Activated T-cell treated with anti-CD3 and anti-CD28 coated beads for 48 hours (primary cell): ENCODE measurements around the gene ATP5PB.

Experiments
- DNase-seq: peaks from one replicate; pipeline ENCODE4 v3.0.0-alpha.2; 2020; ENCODE audit warnings: low read depth

The ATP5PB gene

DNA sequence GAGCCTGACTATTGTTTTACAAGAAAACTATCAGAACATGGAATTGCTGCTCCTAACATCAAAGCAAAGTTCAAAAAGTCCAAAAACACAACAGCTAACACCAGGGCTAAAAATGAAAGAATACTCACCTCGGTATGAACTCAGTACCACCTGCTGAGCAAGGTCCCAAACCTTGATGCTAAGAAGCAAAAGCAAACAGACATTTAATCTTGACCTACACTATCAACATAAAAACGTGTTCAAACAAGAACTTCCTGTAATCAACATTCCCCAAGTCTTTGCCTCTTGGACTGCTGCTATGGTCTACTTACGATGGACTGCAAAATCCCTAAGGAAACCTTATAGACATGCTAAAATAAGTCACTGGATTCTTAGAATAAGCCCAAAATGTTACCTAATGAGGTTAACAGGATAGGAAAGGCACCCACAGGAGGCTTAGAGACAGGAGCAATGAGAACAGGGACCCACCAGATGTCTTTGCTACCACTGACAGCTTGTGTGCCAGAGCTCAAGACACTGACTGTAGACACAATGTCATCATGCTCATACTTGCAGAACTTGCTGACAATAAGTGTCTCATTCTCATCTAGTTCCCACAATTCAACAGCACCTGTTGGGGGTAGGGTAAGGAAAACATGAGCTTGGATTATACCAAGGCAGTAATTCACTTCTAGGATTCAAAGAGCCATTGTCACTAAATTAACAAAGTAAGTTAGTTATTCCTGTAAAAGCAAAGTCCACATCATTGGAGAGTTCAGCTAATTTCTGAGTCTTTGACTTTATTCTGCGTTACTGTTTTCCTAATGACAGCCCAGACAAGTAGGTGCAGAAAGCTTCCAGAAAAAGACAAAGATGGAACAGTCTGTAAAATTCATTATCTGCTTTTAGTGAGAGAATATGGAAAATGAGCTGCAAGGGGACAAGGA lies 2.0 kb upstream of the ATP5PB start:
- no peak for DNase-seq

DNA sequence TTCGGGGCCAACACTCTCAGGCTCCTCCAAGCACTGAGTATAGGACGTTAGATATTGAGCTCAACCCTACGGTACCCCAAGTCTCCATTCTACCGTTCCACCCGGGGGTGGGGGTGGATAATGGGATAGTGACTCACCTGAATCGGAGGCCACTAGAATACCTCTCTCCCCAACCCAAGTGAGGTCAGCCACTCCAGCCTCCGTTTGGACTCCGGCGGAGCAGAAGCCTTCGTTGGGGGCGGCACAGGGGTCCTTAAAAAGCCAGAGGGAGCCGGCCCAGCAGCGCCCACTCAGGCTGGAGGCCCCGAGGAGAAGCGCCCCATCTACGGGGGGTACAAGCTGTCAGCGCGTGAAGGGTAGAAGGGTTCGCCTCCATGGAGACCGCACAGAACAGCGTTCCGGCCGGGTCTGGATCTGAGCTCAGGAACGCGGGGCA lies 764 bp upstream of the ATP5PB start:
- peak; percentile 30 for DNase-seq

DNA sequence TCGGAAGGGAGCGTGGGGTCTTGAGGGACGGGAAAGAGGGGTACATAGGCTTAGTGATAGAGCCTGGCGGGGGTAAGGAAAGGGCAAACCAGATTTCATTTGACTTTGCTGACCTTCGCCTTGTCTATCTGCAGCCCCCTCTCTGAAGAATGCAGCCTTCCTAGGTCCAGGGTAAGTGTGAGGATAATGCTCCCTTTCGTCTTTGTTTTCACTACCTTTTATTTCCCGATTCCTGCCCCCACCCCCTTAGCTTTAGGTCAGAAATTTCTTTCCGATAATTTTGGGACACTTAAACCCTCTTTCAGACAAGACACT lies 396 bp downstream of the ATP5PB start:
- DNase-seq = no peak

DNA sequence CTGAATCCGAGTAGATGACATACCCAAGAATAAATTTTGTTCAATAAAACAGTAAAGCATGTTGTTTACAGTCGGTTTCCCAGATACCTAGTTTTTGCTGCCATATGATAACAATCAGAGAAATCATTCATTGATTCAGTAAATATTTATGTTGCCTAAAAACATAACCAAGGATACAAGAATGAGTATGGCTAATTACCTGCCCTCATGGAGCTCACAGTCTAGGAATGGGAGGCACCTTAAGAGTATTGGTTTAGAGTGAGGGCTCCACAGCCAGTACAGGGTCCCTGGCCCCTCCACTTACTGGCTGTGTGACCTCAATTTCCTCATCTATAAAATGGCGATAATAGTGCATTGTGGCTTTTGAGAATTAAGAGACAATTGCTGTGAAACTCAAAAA lies 921 bp downstream of the ATP5PB start:
- no peak for DNase-seq

DNA sequence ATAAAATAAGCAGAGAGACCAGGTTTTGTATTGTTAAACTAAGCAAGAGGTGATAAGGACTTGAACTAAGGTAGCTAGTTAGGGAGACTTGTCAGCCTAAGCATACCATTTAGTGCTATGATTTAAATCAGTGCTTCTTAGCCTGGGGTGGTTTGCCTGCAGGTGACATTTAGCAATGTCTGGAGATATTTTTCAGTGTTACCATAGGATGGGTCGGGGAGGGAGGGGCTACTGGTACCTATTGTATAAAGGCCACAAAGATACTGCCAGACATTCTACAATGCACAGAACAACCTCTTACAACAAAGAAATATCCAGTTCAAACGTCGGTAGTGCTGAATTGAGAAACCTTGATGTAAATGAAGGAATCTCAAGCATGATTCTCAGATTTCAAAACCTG lies 3.3 kb downstream of the ATP5PB start:
- no peak for DNase-seq

DNA sequence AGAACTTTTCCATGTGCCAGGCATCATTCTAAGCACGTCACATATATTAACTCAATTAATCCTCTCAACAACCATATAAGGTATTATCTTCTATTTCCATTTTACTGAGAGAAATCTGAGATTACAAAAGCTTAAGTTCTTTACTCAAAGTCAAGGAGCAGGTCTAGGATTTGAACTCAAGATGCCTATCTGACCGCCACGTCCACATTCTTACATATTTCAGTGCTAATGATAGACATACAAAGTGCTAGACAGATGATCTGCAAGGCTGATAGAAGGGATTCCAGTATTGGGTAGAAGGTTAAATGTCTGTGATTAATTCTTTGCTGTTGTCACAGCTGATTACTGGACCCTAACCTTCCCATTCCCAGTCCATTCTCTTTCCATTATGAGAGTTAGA lies 4.4 kb downstream of the ATP5PB start:
- DNase-seq = no peak

DNA sequence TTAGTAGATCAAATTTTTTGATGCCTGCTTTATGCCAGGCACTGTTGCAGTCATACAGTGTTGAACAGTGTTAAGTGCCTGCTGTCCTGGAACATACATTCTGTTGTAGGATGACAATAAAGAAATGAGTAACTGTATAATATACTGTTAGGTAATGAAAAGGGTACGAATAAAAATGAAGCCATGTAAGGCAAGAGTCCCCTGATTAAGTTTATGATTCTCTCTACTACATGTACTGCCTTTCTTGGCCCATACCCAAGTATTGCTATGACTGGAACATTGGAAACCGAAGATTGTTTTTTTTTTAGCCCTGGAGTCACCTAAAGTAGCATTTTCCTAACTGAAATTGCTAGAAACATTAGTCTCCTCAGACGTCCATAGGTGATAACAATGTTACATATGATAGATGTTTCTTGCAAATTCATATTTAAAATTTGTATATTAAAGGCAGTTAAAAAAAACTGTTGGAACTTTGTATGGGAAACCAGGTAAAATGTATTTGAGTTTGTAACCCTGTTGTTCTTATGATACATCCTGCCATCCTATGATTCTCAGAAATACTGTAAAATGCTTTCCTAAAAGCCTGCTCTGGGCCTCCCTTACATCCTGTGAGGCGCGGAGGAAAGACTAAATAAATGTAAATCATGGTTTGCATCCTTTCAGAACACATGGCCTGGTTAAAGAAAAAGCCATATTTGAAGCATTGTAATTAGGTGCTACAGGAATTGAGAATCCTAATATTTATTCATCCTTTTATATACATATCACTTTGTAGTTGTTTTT lies 5.8 kb downstream of the ATP5PB start:
- no peak for DNase-seq

DNA sequence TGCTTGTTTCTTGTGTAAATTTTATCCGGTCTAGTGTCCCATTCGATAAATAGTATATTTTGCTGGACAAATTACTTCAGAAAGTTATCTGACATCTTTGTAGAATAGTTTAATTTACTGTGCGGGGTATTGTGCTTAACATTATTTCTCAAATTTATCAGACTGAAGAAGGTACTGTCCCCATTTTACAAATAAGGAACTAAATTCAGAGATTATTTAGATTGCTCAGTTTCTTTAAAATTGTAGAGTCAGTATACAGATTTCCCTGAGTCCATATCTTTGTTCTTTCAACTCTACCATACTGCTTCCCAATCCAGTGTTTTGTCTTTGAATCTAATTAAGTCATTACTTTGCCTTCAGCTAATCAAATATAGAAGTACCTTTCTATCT lies 6.4 kb downstream of the ATP5PB start:
- no peak for DNase-seq

DNA sequence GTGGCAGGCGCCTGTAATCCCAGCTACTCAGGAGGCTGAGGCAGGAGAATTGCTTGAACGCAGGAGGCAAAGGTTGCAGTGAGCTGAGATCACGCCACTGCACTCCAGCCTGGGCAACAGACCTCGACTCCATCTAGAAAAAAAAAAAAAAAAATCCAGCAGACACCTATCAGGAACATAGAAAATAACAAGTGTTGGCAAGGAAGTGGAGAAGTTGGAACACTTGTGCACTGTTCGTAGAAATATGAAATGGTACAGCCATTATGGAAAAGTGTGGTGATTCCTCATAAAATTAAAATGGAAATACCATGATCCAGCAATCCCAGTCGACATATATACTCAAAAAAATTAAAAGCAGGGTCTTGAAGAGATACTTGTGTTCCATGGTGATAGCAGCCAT lies 12.5 kb downstream of the ATP5PB start:
- DNase-seq = no peak

DNA sequence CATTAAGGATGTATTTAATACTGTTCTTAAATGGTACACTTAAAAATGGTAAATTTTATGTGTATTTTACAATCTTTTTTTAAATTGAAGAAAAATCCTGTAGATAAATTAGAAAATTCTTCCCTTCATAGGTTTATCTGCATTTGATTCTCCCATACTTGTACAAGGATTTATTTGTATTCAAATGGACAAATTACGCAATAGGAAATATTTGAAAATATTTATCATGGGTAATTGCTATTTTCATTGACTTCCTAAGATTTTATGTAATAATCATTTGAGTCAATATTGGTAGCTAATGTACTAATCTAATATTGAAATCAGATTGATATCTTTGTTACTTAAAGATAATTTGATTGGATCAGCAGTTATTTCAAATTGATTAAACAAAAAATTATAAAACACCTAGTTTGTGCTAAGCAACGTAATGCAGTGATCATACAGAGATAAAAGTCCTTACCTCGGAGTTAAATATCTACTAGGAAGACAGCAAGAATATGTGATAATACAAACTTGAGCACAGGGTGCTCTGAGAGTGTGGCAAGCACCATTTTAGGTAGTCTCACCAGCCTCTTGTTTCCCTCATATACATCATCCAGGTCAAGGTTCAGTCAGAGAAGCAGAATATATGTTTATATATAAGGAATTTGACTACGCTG lies 13.2 kb downstream of the ATP5PB start:
- no peak for DNase-seq

DNA sequence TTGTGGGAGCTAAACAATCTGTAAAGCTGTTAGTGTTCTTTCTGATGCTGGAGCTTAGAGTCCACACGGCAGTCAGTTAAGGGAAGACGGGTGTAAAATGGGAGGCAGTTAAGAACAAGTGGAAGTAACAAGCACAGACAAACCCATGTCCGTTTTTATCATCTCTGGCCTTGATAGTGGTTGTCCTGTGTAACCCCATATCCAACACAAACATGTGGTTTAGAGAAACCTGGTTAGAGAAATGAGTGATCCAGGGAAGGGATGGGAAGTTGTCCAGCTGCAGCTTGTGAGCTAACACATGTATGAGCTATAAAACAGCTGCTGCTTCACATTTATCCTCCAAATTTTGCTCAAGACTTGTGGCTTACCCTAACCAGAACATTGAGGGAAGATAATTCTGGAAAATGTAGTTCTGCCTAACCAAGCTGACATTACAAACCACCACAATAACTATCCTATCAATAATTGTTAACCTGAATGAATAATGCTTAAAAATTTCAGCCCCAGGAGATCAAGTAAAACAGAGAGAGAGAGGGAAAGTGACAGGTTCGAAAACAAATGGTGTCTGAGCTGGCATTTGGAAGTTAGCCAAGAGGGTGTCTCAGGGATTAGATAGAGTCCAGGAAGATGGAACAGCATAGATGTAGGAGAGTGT lies 13.9 kb downstream of the ATP5PB start:
- DNase-seq = no peak

DNA sequence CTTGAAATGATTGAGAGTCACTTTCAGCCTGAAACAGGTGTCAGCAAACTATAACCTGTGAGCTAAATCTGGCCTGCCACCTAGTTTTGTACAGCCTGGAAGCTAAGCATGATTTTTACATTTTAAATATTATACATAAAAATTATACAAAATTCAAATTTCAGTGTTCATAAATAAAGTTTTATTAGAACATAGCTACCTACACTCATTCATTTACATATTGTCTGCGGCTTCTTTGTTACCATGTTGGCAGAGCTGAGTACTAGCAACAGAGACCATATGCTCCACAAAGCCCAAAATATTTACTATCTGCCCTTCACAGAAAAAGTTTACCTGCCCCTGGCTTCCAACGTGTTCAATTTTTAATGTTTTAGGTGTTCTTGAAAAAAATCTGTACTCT lies 16.5 kb downstream of the ATP5PB start:
- no peak for DNase-seq

DNA sequence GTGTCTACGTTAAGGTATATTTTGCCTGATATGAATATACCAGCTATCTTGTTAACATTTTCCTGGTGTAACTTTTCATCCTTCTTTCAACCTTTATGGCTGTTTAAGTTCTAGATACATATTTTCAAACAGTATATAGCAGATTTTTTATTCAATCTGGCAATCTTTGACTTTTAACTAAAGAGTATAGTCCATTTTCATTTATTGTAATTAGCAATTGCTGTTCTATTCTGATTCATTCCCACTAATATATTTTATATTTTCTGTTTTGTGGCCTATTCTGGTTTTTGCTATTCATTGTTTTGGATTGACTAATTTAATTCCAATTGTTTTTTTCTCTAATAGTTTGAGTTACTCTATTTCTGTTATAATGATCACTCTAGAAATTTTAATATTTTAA lies 17.2 kb downstream of the ATP5PB start:
- DNase-seq = no peak

DNA sequence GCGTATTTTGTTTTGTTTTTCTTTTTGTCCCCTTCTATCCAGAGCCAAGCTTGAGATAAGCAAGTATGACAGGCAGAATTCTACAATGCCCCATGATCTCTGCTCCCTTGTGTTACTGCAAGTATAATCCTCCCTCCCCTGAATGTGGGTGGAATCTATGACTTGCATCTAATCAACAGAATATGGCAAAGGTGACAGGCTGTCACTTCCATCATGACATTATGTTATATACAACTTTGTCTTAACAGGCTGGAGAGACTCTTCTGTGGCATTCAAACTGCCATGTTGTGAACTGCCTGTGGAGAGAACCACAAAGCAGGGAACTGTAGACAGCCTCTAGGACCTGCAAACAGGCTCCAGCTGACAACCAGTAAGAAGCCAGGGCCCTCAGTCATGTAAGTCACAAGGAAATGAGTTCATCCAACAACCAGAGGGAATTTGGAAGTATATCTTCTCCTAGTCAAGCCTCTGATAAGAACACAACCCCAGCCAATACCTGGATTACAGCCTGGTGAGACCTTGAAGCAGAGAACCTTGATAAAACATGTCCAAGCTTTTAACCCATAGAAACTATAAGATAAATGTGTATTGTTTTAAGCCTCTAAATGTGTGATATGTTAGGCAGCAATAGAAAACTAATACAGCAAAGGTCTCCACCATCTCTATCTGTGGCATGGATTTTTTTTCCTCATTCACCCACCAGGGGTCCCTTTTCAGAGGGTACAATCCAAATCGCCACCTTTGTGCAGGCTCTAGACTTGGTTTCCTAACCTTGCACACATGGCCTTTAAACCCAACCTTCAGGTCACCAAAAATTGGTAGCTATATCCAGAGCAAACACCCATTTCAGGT lies 18.8 kb downstream of the ATP5PB start:
- no peak for DNase-seq

DNA sequence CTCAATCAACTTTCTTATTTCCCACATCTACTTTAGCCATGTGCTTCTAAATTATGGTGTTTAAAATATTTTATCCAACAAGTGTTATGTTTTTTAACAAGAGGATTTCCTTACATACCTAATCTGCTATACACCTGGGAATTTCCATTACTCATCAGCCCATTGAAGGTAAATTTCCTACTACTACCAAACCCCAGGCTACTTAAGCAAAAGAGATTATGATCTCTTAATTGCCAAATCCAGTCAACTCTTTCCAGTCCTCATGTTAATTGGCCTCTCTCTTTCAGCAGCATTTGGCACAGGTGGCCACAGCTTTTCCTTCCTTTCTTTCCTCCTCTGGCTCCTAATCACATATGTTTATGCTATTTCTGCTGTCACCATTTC lies 19.4 kb downstream of the ATP5PB start:
- no peak for DNase-seq

DNA sequence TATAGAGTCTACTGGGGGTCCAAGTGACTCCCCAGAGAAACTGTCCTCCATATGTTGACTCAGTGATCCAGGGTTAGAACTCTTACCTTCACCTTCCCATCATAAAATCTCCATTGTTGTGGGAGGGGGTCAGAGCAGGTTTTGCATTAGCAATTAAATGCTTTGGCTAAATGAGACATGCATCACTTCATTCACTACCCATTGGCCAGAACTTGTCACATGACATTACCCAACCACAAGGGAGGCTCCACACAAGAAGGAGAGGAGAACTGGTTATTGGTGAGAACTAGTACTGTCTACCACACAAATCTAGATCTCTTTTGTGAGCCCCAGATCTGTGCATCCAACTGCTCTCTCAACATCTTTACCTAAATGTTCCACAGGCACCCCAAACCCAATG lies 20.3 kb downstream of the ATP5PB start:
- no peak for DNase-seq

DNA sequence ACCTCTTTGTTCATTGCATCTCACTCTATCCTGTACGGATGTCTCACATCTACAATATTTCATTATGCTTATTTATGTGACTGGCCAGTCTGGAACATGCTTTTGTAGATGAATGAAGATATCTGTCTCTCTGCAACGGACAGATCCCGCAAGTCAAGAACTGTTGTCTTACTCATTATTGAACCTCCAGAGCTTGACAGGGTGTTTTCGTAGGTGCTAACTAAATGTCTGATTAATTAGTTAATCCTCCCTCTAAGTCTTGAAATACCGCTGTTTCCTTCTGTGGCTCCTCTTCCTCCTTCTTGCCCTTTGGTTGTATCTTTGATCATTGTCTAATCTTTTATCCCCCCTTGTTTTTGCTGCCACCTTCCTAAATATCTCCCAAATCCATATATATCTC lies 21.3 kb downstream of the ATP5PB start:
- no peak for DNase-seq

DNA sequence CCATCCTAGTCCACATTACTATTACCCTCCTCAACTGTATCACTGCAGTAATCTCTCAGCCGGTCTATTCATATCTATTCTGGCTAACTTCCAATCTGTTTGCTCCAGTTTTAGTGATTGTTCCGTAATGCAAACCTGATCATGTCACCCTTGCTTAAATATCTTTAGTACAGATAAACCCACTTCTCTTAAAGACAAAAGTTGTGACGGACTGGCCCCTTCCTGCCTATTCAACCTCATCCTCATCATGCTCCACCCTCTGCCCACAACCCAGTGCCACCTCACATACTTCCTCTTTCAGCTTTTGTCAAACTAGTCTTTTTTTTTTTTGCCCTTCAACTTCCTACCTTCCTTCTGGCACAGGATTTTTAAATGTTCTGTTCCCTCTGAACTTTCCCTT lies 21.7 kb downstream of the ATP5PB start:
- DNase-seq = peak; percentile 41

DNA sequence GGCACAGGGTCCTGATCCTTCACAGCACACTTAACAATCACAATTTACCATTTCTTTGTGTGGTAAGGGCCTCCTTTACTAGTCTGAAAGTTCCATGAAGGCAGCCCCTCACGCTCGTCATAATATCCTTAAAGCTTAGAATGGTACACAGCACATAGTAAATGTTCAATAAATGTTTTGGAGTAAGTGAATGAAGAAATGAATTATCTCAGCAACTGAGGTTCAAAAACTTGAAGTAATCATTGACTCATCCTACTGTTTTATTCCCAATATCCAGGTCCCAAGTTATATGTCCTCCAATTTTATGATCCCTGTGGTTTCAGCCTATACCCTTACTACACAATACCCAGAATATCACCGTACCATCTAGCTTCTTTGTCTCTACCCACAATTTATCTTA lies 22.3 kb downstream of the ATP5PB start:
- no peak for DNase-seq

DNA sequence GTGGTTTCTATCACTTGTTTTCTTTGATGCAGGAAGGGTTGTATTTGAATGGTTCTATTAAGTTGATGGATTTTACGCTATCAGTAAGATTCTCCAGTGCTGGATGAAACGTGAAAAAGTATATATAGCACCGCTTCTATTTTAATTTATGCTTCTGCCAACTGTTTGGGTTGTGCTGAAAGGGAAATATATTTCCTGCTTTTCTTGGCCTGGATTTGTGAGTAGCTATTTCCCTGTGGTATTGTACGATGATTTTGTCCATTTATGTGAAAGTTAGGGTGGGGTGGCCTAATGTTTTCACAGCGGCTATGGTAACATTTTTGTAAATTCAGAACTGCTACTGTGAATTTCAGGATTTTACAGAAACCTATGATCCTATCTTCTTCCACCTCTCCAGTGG lies 24.8 kb downstream of the ATP5PB start:
- no peak for DNase-seq

DNA sequence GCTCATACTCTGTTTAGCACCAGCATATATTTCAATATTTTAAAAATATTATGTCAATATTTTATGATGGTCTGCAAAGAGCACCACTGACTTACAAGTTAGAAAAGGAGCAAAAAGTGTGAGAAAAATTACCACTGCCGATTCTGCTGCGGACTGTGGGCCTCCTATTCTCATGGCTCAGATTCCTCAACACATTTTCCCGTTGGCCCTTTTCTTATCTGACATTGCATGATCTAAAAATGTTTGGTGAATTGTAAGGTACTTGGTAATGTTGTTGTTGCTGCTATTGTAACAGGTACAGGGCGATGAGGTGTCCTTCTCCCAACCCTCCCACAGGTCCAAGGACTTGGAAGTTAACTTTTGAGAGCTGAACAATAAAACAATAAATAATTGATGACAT lies 25.3 kb downstream of the ATP5PB start:
- DNase-seq = no peak

DNA sequence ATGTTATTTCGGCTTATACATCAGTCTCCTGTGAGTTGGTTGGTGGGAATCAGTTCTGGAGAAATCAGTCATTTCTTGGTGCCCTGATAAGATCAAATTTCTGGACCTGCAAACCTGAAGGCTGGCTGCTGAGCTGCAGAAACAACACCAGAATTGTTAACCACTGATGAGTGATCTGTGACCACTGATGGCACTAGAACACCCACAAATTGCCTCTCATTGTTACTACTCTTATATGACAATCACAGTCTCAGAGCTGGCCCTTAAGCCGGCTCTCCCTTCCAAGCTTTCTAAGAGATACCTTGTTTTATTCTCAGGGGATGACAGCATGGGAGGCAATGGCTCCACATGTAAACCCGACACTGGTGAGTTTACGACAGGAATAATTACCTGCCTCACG lies 26.4 kb downstream of the ATP5PB start:
- DNase-seq = peak; percentile 27
